Neuronal stem cell (in vitro differentiated cells): ENCODE measurements around the gene CNOT6L.

Experiments
- DNase-seq: peaks from one replicate; pipeline ENCODE4 v3.0.0-alpha.2; 2013; ENCODE audit warnings: low spot score
- H2AFZ ChIP-seq: one replicate; pipeline ENCODE4 v1.6.1; 2013; ENCODE audit warnings: mild to moderate bottlenecking, low read length, inconsistent platforms
- H2AK5ac ChIP-seq: 2 replicates; pipeline ENCODE4 v1.6.1; 2013; ENCODE audit warnings: low read depth, mild to moderate bottlenecking, inconsistent platforms, low read length, moderate library complexity, mixed read lengths
- H2BK120ac ChIP-seq: 2 replicates; pipeline ENCODE4 v1.6.1; 2013; ENCODE audit warnings: low read depth, mild to moderate bottlenecking, inconsistent platforms, low read length, moderate library complexity, mixed read lengths
- H2BK12ac ChIP-seq: one replicate; pipeline ENCODE4 v1.6.1; 2013; ENCODE audit warnings: low read length, inconsistent platforms
- H2BK15ac ChIP-seq: 2 replicates; pipeline ENCODE4 v1.6.1; 2013; ENCODE audit warnings: mild to moderate bottlenecking, low read length, inconsistent platforms, mixed read lengths
- H2BK5ac ChIP-seq: one replicate; pipeline ENCODE4 v1.6.1; 2013; ENCODE audit warnings: inconsistent platforms, mild to moderate bottlenecking, low read length, moderate library complexity
- H3K14ac ChIP-seq: one replicate; pipeline ENCODE4 v1.6.1; 2013; ENCODE audit warnings: low read length, inconsistent platforms
- H3K18ac ChIP-seq: 2 replicates; pipeline ENCODE4 v1.6.1; 2013; ENCODE audit warnings: low read length, inconsistent platforms
- H3K23ac ChIP-seq: 2 replicates; pipeline ENCODE4 v1.6.1; 2013; ENCODE audit warnings: low read depth, mild to moderate bottlenecking, mixed read lengths, low read length, inconsistent platforms; ENCODE audit not compliant: poor library complexity
- H3K27ac ChIP-seq: replicated peaks from 3 replicates; pipeline ENCODE4 v1.5.1; 2013; ENCODE audit warnings: low read length, inconsistent platforms
- H3K27me3 ChIP-seq, 3 experiments: 2 replicates each; pipeline ENCODE4 v1.6.1; 2013; ENCODE audit warnings: low read length in 3 of 3, mild to moderate bottlenecking in 2 of 3, inconsistent platforms in 1 of 3, low read depth in 1 of 3, mixed read lengths in 1 of 3, moderate library complexity in 1 of 3; ENCODE audit not compliant: control insufficient read depth in 3 of 3, insufficient read depth in 3 of 3
- H3K36me3 ChIP-seq, 2 donors: replicated peaks in 1 of 2; 2 replicates each; pipeline ENCODE4 v1.6.1; 2013; ENCODE audit warnings: low read length in 2 of 2; ENCODE audit not compliant: control insufficient read depth in 2 of 2, insufficient read depth in 2 of 2
- H3K4ac ChIP-seq: 2 replicates; pipeline ENCODE4 v1.6.1; 2013; ENCODE audit warnings: inconsistent platforms, mild to moderate bottlenecking, low read length, moderate library complexity
- H3K4me1 ChIP-seq, 2 donors: 1 replicate in 1 of 2; 2 replicates in 1 of 2; pipeline ENCODE4 v1.6.1; 2013; ENCODE audit warnings: low read length in 2 of 2, low read depth in 1 of 2; ENCODE audit not compliant: control insufficient read depth in 2 of 2, insufficient read depth in 1 of 2
- H3K4me2 ChIP-seq: one replicate; pipeline ENCODE4 v1.6.1; 2013; ENCODE audit warnings: mild to moderate bottlenecking, low read length, inconsistent platforms; ENCODE audit not compliant: insufficient read depth, poor library complexity, severe bottlenecking
- H3K4me3 ChIP-seq, 2 donors: 2 replicates each; pipeline ENCODE4 v1.5.1; 2013; ENCODE audit warnings: low read length in 2 of 2, mild to moderate bottlenecking in 2 of 2, inconsistent platforms in 1 of 2, moderate library complexity in 1 of 2
- H3K79me1 ChIP-seq: one replicate; pipeline ENCODE4 v1.6.1; 2013; ENCODE audit warnings: low read depth, mild to moderate bottlenecking, inconsistent platforms, low read length, moderate library complexity
- H3K9ac ChIP-seq: one replicate; pipeline ENCODE4 v1.6.1; 2013; ENCODE audit warnings: mild to moderate bottlenecking, low read depth, low read length, inconsistent platforms; ENCODE audit not compliant: poor library complexity
- H3K9me3 ChIP-seq, 2 donors: replicated peaks in 1 of 2; 2 replicates each; pipeline versions ENCODE3 to v1.6.1; 2013; ENCODE audit warnings: low read length in 2 of 2, mild to moderate bottlenecking in 2 of 2, inconsistent platforms in 1 of 2, low read depth in 1 of 2, mixed read lengths in 1 of 2, moderate library complexity in 1 of 2; ENCODE audit not compliant: control insufficient read depth in 2 of 2, insufficient read depth in 1 of 2
- H4K8ac ChIP-seq: one replicate; pipeline ENCODE4 v1.6.1; 2013; ENCODE audit warnings: low read depth, mild to moderate bottlenecking, inconsistent platforms, low read length, moderate library complexity
- H4K91ac ChIP-seq: one replicate; pipeline ENCODE4 v1.6.1; 2013; ENCODE audit warnings: low read length, low read depth, mild to moderate bottlenecking, inconsistent platforms; ENCODE audit not compliant: poor library complexity
- WGBS, 2 donors: extraction: QIAGEN DNeasy Blood & Tissue Kit; methylation state at CpG; one replicate each; pipeline ENCODE4 v1.1.7; 2013; ENCODE audit warnings: missing lambda C conversion rate in 2 of 2, mixed read lengths in 1 of 2; ENCODE audit not compliant: insufficient read length in 2 of 2, insufficient replicate concordance in 1 of 2; ENCODE audit errors: extremely low coverage in 2 of 2; 5-methylcytosine and 5-hydroxymethylcytosine counted together

CNOT6L gene

DNA sequence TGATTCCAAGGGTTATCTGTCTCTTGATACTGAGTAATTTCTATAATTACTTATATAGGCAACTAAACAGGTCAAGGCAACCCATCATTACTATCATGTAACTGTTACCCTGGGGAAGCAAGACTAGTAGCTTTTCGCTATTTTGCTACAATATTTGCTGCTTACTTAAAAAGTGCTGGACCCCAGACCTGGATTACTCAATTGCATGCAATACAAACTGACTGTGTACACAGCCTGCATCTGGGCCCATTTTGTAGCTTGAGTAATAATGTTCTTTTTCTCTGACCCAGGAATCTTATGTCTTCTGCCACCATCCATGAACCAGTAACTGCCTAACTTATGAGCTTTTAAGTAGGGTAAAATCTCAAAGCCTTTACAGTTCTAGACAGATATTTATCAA, 53.4 kb downstream of the CNOT6L start:
- Histone ChIP-seq H3K18ac (no peak overlapping the region), H3K4ac (no peak overlapping the region), H3K27me3 (no peaks in the 10 kb centered on the region), H2BK15ac (no peak overlapping the region), H3K79me1 (no peaks in the 10 kb centered on the region), H2AFZ (no peak overlapping the region), H3K14ac (no peak overlapping the region), H3K4me1 (no peaks in the 10 kb centered on the region), H3K4me2 (no peak overlapping the region), H3K4me3 (no peak overlapping the region), H3K9me3 (peaks cover 0 to 13% of the 10 kb centered on the region in 2 donors), H3K36me3 (peaks cover 0 to 10% of the 10 kb centered on the region in 2 donors), H3K23ac (no peak overlapping the region), H4K8ac (no peak overlapping the region), H2BK120ac (no peak overlapping the region), H2BK12ac (no peak overlapping the region), H3K27ac (no peak overlapping the region), H2BK5ac (no peak overlapping the region), H4K91ac (no peak overlapping the region), H2AK5ac (no peak overlapping the region), H3K9ac (no peak overlapping the region)
- DNase-seq, result no peak
- no CpG with 5 or more reads among the region's 1 CpG for WGBS, 2 donors

DNA sequence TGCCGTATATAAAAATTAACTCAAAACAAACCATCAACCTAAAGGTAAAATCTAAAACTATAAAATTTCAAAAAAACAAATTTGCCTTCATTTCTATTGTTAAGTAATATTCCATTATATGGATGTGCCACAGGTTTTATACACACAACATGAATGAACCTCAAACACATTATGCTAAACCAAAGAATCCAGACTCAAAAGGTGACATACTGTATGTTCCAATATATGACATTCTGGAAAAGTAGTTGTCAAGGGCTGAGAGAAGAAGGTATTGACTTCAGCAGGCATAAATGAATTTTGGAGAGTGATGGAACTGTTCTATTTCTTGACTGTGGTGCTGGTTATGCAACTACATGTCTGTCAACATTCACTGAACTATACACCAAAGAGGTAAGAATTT, 56.6 kb downstream of the CNOT6L start:
- Histone ChIP-seq H3K36me3 (peaks cover 0 to 11% of the 10 kb centered on the region in 2 donors), H3K27me3 (no peaks in the 10 kb centered on the region), H3K4me2 (no peak overlapping the region), H4K8ac (no peak overlapping the region), H3K18ac (no peak overlapping the region), H3K79me1 (no peaks in the 10 kb centered on the region), H3K4me3 (no peak overlapping the region), H2BK5ac (no peak overlapping the region), H2AK5ac (no peak overlapping the region), H2BK120ac (no peak overlapping the region), H2AFZ (no peak overlapping the region), H3K4ac (no peak overlapping the region), H4K91ac (no peak overlapping the region), H3K9ac (no peak overlapping the region), H3K23ac (no peak overlapping the region), H2BK15ac (no peak overlapping the region), H3K9me3 (peaks cover 0 to 23% of the 10 kb centered on the region in 2 donors), H2BK12ac (no peak overlapping the region), H3K14ac (no peak overlapping the region), H3K27ac (no peak overlapping the region), H3K4me1 (no peaks in the 10 kb centered on the region)
- DNase-seq, result no peak
- WGBS, 2 donors, result no CpG with 5 or more reads among the region's 1 CpG

DNA sequence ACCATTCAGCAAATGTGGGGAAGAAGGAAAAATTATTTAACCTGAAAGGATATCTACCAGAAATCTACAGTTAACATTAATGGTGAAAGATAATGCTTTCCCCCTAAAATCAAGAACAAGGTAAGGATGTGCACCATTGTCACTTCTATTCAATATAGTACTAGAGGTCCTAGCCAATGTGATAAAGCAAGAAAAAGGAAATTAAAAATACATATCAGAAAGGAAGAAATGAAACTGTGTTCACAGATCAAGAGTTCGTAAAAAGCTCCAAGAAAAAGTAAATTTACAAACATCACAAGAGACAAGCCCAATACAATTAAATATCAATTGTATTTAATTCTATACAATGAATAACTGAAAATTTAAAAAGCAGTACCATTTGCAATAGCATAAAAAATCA, 57.6 kb downstream of the CNOT6L start:
- Histone ChIP-seq H2BK12ac (no peak overlapping the region), H2BK120ac (no peak overlapping the region), H3K14ac (no peak overlapping the region), H3K4ac (no peak overlapping the region), H3K27me3 (no peaks in the 10 kb centered on the region), H2BK15ac (no peak overlapping the region), H3K23ac (no peak overlapping the region), H3K4me3 (no peak overlapping the region), H3K9me3 (peaks cover 0 to 23% of the 10 kb centered on the region in 2 donors), H4K8ac (no peak overlapping the region), H4K91ac (no peak overlapping the region), H3K79me1 (no peaks in the 10 kb centered on the region), H2AK5ac (no peak overlapping the region), H2BK5ac (no peak overlapping the region), H3K4me1 (no peaks in the 10 kb centered on the region), H3K4me2 (no peak overlapping the region), H3K9ac (no peak overlapping the region), H3K18ac (no peak overlapping the region), H3K27ac (no peak overlapping the region), H2AFZ (no peak overlapping the region), H3K36me3 (peaks cover 0 to 12% of the 10 kb centered on the region in 2 donors)
- no peak for DNase-seq
- WGBS, 2 donors, result no CpG with 5 or more reads among the region's 1 CpG

DNA sequence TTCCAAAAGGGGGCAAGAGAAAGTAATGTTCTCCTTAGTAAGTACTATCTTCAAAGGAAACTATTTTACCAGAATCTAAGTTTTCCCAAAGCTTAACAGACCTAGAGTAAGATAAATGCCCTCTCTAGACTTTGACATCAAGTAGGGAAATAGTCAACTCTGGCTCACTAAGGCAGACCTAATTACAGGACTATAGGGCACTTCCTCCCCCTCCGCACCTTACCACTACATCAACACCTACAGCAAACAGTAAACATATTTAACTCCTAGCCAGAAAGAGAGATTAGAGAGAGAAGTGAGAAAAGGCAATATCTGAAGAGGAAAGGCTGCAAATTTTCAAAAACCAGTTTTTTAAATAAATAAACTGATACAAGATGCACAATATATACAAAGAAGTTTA, 60.4 kb downstream of the CNOT6L start:
- H4K8ac ChIP-seq, result no peak overlapping the region
- H3K4ac ChIP-seq, result no peak overlapping the region
- no peak overlapping the region for H3K23ac ChIP-seq
- no peak overlapping the region for H3K4me3 ChIP-seq
- H3K27ac ChIP-seq, result no peak overlapping the region
- H2BK15ac ChIP-seq, result no peak overlapping the region
- no peaks in the 10 kb centered on the region for H3K79me1 ChIP-seq
- no peaks in the 10 kb centered on the region for H3K4me1 ChIP-seq
- no peak overlapping the region for H2AK5ac ChIP-seq
- no peak overlapping the region for H3K14ac ChIP-seq
- H3K9ac ChIP-seq, result no peak overlapping the region
- no peak for DNase-seq
- H2BK5ac ChIP-seq, result no peak overlapping the region
- no peak overlapping the region for H2BK120ac ChIP-seq
- peaks cover 0 to 23% of the 10 kb centered on the region in 2 donors for H3K36me3 ChIP-seq
- WGBS, 2 donors, result no CpG with 5 or more reads among the region's 1 CpG
- no peak overlapping the region for H2BK12ac ChIP-seq
- peaks cover 0 to 26% of the 10 kb centered on the region in 2 donors for H3K9me3 ChIP-seq
- no peak overlapping the region for H3K18ac ChIP-seq
- H4K91ac ChIP-seq, result no peak overlapping the region
- H3K27me3 ChIP-seq, result no peaks in the 10 kb centered on the region
- no peak overlapping the region for H3K4me2 ChIP-seq
- no peak overlapping the region for H2AFZ ChIP-seq
